Thoracic aorta (tissue), 2 donors: ENCODE results near the gene BMERB1. TPM values are rescaled to one million over a fixed set of nuclear protein-coding genes. Genes with fewer than 3 reads are reported as not detected.

Experiments used
- ATAC-seq: fragments of 150-250 bp; one replicate; pipeline ENCODE4 v1.8.0; 2017; ENCODE audit warnings: low read depth; ENCODE audit not compliant: insufficient number of reproducible peaks, low FRiP score
- DNase-seq: peaks from one replicate; pipeline ENCODE4 v3.0.0-alpha.2; 2020; ENCODE audit warnings: low spot score
- H3K27ac ChIP-seq, 2 donors: fragments of 200-600 bp; sonication (generic); 1 replicate in 1 of 2; 2 replicates in 1 of 2; pipeline ENCODE4 v1.5.1; 2016; ENCODE audit warnings: mild to moderate bottlenecking in 2 of 2, moderate library complexity in 2 of 2
- H3K27me3 ChIP-seq: fragments of 200-600 bp; sonication (generic); replicated peaks from 2 replicates; pipeline ENCODE4 v1.6.0; 2016; ENCODE audit warnings: mild to moderate bottlenecking; ENCODE audit not compliant: insufficient read depth
- H3K36me3 ChIP-seq: fragments of 200-600 bp; sonication (generic); one replicate; pipeline ENCODE4 v1.5.1; 2016
- H3K4me1 ChIP-seq, 2 donors: fragments of 200-600 bp; sonication (generic); 1 replicate in 1 of 2; 2 replicates in 1 of 2; pipeline versions ENCODE4 v1.5.1 to v1.6.0; 2016; ENCODE audit warnings: low read depth in 2 of 2, mild to moderate bottlenecking in 1 of 2; ENCODE audit not compliant: control insufficient read depth in 1 of 2
- H3K4me3 ChIP-seq: fragments of 200-600 bp; sonication (generic); 2 replicates; pipeline ENCODE4 v1.5.1; 2016; ENCODE audit warnings: mild to moderate bottlenecking
- H3K9me3 ChIP-seq: fragments of 200-600 bp; sonication (generic); 2 replicates; pipeline ENCODE4 v1.5.1; 2016
- CTCF ChIP-seq: fragments of 200-600 bp; sonication (generic); IDR thresholded peaks from one replicate; pipeline ENCODE4 v1.5.1; 2019; ENCODE audit warnings: antibody characterized with exemption
- total RNA-seq, 2 donors: library from RNA; depleted of rRNA; stranded (reverse); fragments of >200 nt; gene quantifications; one replicate each; pipeline versions ENCODE4 v1.1.0 to v1.2.3, GENCODE V29; 2016

The BMERB1 gene
- total RNA-seq, 2 donors from 2014 or later: 75.1 to 95.2 TPM

DNA sequence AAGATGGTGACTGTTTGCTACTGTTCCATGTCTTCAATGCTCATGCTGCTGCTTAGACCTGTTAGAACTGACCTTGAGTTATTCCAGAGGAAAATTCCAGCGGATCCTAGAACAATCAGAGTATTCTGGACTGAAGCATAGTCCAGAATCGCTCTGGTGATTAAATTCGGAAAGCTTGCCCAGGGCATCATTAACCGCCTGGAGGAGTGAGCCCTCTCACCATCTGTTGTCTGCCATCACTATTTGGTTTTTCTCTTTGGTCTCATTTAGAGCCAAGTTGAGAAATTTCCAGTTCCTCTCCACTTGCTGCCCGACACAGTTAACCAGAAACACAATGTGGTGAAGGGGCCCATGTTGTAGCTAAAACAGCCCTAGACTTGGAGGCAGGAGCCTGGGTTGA is 104.1 kb downstream of the BMERB1 start:
- no peaks in the 10 kb centered on the region for H3K27me3 ChIP-seq
- no peaks in the 10 kb centered on the region for H3K36me3 ChIP-seq
- peaks cover under 1 to 5% of the 10 kb centered on the region in 2 donors for H3K4me1 ChIP-seq
- H3K4me3 ChIP-seq: no peak overlapping the region
- DNase-seq (no peak), ATAC-seq (no peak)
- peaks cover 3% of the 10 kb centered on the region for H3K9me3 ChIP-seq
- H3K27ac ChIP-seq: no peak overlapping the region
- TF ChIP-seq CTCF: no peak

- peaks cover 8 to 11% of the 10 kb centered on the region in 2 donors for H3K4me1 ChIP-seq
- no peak overlapping the region for H3K4me3 ChIP-seq
- H3K27ac ChIP-seq: no peak overlapping the region
- H3K27me3 ChIP-seq: no peaks in the 10 kb centered on the region
- TF ChIP-seq CTCF: no peak
- peaks cover 3% of the 10 kb centered on the region for H3K9me3 ChIP-seq
- DNase-seq: no peak
- no peak for ATAC-seq
- H3K36me3 ChIP-seq: no peaks in the 10 kb centered on the region
Measured at GRCh38 chr16:15539197-15539596, 104.8 kb downstream of the BMERB1 start.

- H3K4me1 ChIP-seq: peaks cover 10 to 20% of the 10 kb centered on the region in 2 donors
- DNase-seq: no peak
- H3K4me3 ChIP-seq: no peak overlapping the region
- no peaks in the 10 kb centered on the region for H3K27me3 ChIP-seq
- no peak for TF ChIP-seq CTCF
- H3K27ac ChIP-seq: no peak overlapping the region
- ATAC-seq: no peak
- H3K9me3 ChIP-seq: peaks cover 3% of the 10 kb centered on the region
- H3K36me3 ChIP-seq: no peaks in the 10 kb centered on the region
Measured at GRCh38 chr16:15542261-15542660, 107.9 kb downstream of the BMERB1 start.

DNA sequence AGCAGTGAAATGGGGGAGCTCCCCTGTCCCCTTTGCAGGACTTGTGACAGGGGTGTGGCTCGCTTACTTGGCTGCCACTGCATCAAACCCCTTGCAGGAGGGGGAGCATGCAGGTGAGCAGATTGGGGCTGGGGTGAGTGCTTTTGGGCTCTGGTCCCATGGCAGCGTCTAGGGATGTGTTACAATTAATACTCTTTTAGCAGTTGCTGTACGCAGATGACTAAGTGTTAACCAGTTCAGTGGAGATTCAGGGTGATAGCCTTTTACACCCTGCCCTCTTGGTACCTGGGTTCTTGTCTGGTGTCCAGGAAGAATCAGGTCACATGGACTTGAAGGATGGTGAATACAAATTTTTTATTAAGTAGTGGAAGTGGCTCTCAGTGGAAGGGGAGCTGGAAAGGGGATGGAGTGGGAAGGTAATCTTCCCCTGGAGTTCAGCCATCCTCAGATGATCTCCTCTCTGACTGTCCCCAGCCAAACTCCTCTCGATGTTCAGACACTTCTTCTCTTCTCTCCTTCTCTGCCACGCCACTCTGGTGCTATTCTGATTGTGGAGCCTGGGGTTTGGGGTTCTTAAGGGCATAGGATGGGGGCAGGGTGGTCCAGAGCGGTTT is 108.5 kb downstream of the BMERB1 start:
- Histone ChIP-seq H3K27me3 (no peaks in the 10 kb centered on the region), H3K4me3 (no peak overlapping the region), H3K9me3 (peaks cover 3% of the 10 kb centered on the region), H3K36me3 (no peaks in the 10 kb centered on the region), H3K27ac (no peak overlapping the region), H3K4me1 (peaks cover 10 to 20% of the 10 kb centered on the region in 2 donors)
- ATAC-seq: no peak
- DNase-seq: no peak
- TF ChIP-seq CTCF: no peak

GRCh38 chr16:15544405-15544804 is 110.0 kb downstream of the BMERB1 start:
- peaks cover 3% of the 10 kb centered on the region for H3K9me3 ChIP-seq
- no peak for ATAC-seq
- no peak for TF ChIP-seq CTCF
- DNase-seq: no peak
- peaks cover 10 to 20% of the 10 kb centered on the region in 2 donors for H3K4me1 ChIP-seq
- H3K36me3 ChIP-seq: no peaks in the 10 kb centered on the region
- peak overlapping the region; percentile 15 for H3K4me3 ChIP-seq
- H3K27ac ChIP-seq: peak overlapping the region in 1 of 2 donors; percentile 36
- no peaks in the 10 kb centered on the region for H3K27me3 ChIP-seq
